HG02870 (cell line): ENCODE data around the gene ING4.

ENCODE experiments used
- ATAC-seq: cut with Tn5 transposase; IDR thresholded peaks from one replicate; pipeline ENCODE4 v1.9.1; 2021; ENCODE audit warnings: mild to moderate bottlenecking, moderate library complexity; ENCODE audit not compliant: unreplicated experiment

ING4 gene

DNA sequence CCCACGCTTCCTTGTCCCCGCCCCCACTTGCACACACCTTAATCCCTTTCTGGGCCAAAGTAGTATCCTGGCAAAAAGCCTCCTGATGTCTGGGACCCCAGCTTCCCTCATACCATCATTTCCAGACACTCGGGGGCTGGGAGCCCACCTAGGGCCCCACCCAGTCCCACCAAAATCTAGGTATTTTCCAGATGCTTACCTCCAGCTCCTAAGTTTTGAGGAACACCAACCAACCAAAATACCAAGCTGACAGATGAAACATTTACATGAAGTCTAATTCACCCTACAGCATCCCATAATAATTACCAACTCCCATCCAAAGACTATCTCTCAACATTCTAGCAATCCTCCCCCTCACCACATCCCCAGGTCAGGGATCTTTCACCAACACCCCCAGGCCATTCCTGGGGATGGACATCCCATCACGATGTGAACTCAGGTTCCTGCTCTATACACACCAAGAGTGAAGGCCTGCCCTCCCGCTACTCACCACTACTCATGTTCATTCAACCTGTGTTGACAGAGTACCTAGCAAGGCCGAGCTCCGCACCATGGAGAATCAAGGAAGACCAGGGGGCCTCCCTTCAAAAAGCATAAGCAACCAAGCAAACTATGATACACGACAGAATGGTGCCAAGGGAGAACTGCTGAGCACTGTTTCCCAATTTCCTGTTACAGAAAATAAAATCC, 54.2 kb downstream of the ING4 start:
- no peak for ATAC-seq

DNA sequence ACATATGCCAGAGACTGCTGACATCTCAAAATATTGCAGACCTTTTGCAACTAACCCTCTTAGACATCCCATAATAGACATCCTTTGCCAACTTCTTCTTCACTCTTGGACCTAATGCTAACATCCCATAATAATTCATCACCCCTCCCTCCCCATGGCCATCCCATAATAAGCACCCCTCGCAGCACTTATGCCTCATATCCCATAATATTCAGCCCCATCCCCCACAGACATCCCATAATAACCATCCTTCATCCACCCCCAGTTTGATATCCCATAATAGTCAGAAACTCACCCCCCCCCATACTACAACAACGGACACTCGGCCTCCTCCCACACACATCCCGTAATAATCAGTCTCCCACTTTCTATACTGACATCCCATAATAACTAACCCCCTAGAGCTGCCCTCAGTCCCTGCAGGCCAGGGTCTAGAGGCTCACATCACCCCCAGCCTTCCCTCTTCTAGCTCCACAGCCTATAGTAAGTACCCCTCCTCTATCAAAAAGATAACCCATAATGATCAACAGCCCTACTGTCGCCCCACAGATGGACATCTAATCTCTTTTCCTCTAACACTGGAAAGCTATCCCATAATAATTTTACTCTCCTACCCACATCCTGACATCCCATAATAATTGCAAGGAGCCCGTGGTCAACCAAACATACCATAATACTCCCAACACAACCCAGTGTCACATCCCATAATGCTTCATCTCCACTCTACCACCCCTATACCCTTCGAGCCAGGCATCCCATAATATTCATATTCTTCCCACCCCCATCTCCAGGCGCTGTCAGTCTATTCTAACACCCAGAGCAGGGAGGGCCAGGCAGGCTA, 54.9 kb downstream of the ING4 start:
- peak; percentile 33 for ATAC-seq

DNA sequence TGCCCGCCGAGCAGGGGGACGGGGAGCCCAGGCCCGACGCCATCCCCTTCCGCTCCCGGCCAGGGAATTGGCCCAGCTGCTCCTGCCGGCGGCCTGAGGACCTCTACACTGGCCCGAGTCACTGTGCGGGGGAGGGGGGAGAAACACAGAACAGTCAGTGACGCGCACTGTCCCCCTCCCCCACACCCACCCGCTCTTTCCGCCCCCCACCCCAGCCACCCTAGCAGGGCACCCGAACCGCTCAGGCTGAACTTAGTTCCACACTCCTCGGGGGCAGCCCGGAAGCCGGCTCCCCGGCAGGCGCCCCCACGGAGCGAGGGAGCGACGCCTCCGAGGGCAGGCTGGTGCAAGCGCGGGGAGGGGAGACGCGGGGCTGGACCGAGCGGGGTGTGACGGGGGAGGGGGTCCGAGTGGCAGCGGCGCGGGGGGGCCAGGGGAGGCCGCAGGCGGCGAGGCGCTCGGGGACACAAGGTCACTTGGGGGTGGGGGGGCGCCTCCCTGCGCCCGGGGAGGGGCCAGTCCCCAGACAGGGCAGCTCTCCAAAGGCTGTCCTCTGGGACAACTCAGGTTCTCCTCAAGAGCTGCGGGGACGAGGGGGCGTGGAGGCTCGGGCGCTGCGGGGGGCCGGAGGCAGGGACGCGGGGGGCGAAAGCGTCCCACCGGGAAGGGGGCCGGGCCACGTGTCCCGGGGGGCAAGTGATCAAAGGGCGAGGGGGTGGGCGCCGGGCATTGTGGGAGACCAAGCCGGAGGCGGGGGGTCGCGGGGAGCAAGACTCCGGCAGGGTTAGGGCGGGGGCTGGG, 56.4 kb downstream of the ING4 start:
- no peak for ATAC-seq

- no peak for ATAC-seq
These were observed 57.2 kb downstream of the ING4 start for GRCh38 chr12:6605421-6606330.

DNA sequence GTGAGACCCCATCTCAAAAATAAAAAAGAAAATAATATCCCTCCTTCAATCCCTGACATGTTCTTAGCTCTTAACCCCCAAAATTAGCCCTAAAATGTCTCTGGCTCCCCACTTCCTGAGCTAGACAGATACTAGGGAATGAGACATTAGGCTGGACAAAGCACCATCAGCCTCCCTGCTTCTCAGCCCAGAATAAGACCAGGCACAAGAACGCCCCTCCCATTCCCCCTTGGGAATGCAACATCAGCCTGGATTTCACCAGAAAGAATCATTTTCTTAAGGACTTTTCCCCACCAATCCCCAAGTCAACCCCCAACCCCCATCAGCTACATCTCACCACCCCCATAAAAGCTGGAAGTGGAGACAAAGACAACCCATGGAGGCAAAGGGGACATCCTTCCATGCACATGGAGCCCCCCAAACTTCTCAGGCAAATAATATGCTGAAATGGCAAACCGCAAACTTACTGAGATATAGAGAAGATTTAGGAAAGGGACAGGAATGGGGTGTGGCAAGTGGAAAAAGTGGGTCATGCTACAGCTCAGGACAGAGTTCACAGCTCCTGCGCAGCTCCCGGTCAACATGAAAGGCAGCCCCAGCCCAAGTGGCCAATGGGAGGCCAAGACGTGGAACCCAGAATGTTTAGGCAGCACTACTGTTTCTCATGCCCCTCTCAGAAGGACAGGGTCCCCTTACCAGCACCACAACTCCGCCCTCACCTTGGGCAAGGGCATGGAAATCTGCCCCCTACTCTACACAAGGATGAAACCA, 58.5 kb downstream of the ING4 start:
- ATAC-seq = no peak

- ATAC-seq = no peak
These were observed 59.8 kb downstream of the ING4 start for GRCh38 chr12:6603095-6603567.

GRCh38 chr12:6602526-6602925, 60.4 kb downstream of the ING4 start:
- no peak for ATAC-seq
